Loucy (cell line): ENCODE results near the gene CFAP97D2.
"Not testable (repeated sequence)": the region's sequence is repeated elsewhere in the genome, so short reads cannot be mapped to it uniquely, and the experiment has no call there.

Experiments
- EZH2phosphoT487 ChIP-seq: fragments of 200-600 bp; IDR thresholded peaks from 2 replicates; pipeline ENCODE4 v1.6.1; 2018; ENCODE audit warnings: antibody characterized with exemption, mild to moderate bottlenecking, moderate library complexity, borderline replicate concordance
- TF ChIP-seq, protein P1 (sequence below): fragments of 200-600 bp; sonication (generic); conservative IDR thresholded peaks from 2 replicates; pipeline ENCODE4 v1.5.1; 2014; ENCODE audit warnings: mild to moderate bottlenecking, antibody characterized with exemption, low read length

DNA sequence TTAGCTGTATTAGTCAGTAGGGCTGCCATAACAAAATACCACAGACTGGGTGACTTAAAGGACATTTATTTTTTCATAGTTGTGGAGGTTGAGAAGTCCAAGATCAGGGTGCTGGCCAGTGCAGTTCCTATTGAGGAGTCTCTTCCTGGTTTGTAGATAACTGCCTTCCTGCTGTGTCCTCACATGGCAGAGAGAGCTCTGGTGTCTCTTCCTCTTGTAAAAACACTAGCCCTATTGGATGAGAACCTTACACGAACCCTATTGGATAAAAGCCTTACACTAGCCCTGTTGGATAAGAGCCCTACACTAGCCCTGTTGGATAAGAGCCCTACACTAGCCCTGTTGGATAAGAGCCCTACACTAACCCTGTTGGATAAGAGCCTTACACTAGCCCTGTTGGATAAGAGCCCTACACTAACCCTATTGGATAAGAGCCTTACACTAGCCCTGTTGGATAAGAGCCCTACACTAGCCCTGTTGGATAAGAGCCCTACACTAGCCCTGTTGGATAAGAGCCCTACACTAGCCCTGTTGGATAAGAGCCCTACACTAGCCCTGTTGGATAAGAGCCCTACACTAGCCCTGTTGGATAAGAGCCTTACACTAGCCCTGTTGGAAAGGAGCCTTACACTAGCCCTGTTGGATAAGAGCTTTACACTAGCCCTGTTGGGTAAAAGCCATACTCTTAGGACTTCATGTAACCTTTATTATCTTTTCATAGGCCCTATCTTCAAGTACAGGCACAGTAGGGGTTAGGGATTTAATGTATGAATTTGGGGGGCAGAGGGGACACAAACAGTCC is 72.8 kb downstream of the CFAP97D2 start:
- TF ChIP-seq, protein P1, sequence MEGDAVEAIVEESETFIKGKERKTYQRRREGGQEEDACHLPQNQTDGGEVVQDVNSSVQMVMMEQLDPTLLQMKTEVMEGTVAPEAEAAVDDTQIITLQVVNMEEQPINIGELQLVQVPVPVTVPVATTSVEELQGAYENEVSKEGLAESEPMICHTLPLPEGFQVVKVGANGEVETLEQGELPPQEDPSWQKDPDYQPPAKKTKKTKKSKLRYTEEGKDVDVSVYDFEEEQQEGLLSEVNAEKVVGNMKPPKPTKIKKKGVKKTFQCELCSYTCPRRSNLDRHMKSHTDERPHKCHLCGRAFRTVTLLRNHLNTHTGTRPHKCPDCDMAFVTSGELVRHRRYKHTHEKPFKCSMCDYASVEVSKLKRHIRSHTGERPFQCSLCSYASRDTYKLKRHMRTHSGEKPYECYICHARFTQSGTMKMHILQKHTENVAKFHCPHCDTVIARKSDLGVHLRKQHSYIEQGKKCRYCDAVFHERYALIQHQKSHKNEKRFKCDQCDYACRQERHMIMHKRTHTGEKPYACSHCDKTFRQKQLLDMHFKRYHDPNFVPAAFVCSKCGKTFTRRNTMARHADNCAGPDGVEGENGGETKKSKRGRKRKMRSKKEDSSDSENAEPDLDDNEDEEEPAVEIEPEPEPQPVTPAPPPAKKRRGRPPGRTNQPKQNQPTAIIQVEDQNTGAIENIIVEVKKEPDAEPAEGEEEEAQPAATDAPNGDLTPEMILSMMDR: not testable (repeated sequence)
- not testable (repeated sequence) for TF ChIP-seq EZH2phosphoT487
